GM12875 (cell line): ENCODE data around the gene GRK2.

ENCODE experiments used
- H3K4me3 ChIP-seq: one replicate; pipeline ENCODE4 v1.5.1; 2011; ENCODE audit warnings: low read depth, low read length, control low read depth
- TF ChIP-seq, protein P1 (sequence below): IDR thresholded peaks from 2 replicates; pipeline ENCODE4 v1.5.1; 2011; ENCODE audit warnings: low read depth, mild to moderate bottlenecking, control low read depth, inconsistent platforms, low read length, moderate library complexity, borderline replicate concordance; ENCODE audit not compliant: insufficient read depth

GRK2 gene

DNA sequence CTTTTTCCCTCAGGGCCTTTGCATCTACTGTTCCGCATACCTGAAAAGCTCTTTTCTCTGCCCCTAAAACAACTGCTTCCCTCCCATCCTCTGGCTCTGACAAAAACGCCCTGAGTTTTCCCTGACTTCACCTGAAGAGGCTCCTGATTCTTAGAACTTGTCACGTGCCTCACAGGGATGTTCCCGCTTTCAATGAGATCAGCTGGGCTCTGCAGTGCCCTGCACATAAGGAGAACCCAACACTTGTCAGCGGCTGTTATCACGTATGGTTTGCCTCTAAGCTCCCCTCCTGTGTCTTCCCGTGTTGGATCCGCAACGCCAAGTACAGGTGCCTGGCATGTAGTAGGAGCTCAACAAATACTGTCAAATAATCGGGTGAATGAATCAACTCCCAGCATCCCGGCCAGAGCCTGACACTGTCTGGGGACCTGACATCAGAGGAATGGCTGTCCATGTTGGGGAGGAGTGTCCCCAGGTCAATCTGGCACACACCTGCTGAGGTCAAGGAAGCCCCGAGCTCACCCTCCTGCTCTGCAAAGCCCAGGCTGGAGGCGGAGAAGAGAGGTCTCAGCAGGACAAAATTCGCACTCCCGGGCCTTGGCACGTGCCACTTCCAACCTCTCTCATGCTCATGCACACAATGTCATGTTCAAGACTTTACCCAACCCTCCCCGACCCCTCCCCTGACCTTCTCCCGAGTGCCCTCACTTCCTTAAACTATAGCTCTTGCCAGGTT, 4.2 kb upstream of the GRK2 start:
- TF ChIP-seq, protein P1, sequence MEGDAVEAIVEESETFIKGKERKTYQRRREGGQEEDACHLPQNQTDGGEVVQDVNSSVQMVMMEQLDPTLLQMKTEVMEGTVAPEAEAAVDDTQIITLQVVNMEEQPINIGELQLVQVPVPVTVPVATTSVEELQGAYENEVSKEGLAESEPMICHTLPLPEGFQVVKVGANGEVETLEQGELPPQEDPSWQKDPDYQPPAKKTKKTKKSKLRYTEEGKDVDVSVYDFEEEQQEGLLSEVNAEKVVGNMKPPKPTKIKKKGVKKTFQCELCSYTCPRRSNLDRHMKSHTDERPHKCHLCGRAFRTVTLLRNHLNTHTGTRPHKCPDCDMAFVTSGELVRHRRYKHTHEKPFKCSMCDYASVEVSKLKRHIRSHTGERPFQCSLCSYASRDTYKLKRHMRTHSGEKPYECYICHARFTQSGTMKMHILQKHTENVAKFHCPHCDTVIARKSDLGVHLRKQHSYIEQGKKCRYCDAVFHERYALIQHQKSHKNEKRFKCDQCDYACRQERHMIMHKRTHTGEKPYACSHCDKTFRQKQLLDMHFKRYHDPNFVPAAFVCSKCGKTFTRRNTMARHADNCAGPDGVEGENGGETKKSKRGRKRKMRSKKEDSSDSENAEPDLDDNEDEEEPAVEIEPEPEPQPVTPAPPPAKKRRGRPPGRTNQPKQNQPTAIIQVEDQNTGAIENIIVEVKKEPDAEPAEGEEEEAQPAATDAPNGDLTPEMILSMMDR = no peak
- H3K4me3 ChIP-seq = no peak overlapping the region

DNA sequence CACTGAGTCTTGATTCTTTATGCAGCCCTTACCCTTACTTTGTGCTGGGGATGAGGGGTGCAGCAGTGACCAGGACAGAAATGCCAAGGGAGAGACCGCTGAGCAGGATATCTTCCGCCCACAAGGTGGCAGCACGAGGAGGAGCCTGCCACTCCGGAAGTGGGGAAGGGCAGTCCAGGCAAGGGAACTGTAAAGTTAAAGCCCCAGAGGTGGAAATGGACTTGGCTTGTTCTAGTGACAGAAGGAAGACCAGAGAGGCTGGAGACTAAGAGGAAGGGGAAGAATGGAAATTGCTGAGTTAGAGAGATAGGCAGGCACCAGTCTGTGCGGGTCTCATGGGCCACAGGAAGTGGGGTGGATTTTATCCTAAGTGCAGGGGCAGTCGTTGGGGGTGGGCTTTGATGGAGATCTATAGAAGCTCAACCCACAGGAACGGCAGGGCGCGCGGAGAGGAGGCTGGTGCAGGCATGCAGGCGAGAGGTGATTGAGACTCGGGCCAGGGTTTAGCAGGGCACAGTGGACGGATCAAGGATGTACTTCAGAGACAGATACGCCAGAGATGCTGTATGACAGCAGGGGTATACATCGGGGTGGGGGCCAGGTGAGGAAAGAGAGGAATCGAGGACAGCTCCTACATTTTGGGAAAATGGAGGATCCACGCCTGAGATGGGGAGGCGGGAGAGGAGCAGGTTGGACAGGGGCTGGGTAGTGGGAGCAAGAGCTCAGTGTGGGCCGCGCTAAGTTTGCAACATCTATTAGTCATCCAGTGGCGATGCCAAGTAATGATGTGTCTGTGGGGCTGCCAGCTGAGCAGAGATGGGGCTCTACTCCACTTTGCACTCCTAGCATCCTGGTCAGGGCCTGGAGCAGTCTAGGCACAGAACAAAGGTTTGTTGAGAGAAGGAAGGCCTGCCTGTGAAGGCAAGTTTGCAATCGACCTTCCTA, 3.3 kb upstream of the GRK2 start:
- H3K4me3 ChIP-seq = no peak overlapping the region
- TF ChIP-seq, protein P1 = peak; percentile 84

DNA sequence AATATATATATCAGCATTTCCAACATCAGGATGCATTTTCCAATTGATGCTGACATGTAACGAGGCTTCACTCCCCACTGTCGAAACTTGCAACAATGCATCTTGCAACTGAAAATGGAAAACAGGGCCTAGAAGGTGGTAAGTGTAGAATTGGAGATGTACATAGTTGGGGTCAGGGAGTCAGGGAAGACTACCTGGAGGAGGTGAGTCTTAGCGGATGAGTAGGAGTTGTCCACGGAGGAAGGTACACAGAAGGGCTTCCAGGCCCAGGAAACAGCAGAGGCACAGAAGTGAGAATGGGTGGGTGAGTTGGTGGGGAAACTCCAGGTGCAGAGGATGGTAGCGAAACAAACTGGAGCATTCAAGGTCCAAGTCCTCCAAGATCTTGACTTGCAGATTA, 2.0 kb upstream of the GRK2 start:
- no peak overlapping the region for H3K4me3 ChIP-seq
- TF ChIP-seq, protein P1 = no peak

DNA sequence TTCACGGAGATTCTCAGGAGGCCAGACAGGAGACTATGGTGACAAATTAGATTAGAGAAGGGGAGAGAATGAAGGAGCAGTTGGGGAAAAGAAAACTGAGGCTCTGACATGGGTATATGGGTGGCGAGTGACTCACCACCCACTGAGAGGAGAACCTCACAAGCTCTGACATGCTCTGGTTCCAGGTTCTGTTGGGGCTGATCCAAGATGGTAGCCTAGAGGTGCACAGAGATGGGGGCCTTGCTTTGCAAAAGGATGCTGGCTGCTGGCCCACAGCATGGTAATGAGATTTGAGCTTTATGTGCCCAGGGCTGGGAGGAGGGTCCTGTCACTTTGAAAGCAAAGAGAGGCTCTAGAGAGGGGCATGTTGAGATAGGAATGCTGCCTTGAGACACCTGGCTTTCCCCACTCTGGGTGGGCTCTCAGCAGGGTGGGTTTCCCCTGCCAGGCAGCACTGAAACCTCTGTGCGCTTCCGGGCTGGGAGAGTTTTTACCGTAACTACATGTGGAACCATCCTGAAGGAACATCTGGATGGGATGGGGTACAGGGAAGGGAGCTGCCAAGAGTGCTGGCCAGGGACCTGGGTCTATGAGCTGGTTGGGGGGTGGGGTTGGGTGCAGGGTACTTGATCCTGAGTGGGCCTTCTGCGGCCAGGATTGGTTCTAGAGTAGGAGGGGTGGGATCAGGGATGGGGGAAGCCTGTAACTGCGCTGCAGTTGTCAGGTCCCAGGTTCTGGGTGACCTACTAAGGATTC, 1.2 kb upstream of the GRK2 start:
- TF ChIP-seq, protein P1 = no peak

DNA sequence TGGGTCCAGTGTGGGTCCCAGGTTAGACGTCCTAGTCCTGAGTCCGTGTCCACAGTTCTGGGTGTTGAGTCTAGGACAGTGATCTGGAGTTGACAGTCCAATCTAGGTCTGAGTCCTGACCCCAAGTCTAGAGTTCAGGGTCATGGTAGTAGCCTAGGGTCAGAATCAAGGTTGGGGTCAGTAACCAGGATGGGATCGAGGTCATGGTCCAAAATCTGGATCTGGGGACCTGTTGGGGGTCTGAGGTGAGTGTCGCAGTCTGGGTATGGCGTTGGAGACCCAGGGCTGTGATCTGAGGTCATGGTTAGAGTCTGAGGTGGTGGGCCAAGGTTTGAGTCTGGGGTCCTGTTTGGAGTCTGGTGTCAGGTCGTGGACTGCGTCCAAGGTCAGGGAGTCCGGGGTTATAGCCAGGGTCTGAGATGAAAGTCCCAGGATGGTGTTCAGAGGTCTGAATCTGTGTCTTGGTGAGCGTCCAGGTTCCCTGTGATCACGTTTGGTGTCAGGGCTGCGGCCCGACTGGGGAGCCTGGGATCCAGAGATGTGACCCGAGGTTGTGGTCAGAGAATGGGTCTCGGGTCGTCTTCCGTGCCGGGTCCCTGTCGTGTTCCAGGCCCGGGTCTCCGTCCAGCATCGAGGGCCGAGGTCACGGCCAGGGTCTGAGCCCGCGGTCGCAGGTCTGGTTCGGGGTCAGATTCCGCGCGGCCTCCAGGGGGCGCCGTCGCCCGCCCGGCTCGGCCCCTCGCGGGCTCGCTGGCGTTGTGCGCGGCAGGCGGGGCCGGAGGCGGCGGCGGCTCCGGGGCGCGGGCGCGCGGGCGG, 432 bp upstream of the GRK2 start:
- TF ChIP-seq, protein P1 = peak; percentile 85
- peak overlapping the region; percentile 66 for H3K4me3 ChIP-seq

More for the DNA sequence above, 1.2 kb upstream of the GRK2 start:
- no peak overlapping the region for H3K4me3 ChIP-seq
